ENCODE measurements around the gene AHNAK.
A peak's percentile ranks its signal among the peaks of the same experiment; 100 is the strongest.
"Not testable (repeated sequence)": the region's sequence is repeated elsewhere in the genome, so short reads cannot be mapped to it uniquely, and the experiment has no call there.

AHNAK gene

GRCh38 chr11:62579252-62579651 lies 32.6 kb upstream of the AHNAK start:
- H3K36me3 ChIP-seq (ENCODE audit: insufficient read depth, low read length), result peaks cover 49% of the 10 kb centered on the region

DNA sequence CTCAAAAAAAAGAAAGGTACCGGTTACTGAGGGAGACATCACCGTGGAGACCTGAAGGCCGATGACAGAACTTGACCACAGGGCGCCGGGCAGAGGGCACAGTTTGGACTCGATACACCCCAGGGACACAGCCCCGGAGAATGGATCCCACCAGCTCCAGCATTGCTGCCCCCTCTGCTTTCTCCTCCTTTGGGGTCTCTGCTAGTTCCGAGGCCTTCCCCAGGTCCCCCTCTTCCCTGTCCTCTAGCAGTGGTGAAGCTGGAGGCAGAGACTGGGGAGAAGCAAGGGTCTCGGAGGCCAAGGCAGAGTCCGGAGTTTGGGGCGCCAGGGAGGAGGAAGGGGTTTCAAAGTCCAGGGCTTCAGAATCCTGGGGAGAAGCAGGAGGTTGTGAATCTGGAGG lies 31.9 kb upstream of the AHNAK start:
- Histone ChIP-seq H3K27me3 (ENCODE audit: control insufficient read depth, insufficient read depth, low read length) (no peaks in the 10 kb centered on the region), H3K9me3 (replicated peaks; ENCODE audit: low read length) (no peaks in the 10 kb centered on the region), H3K4me2 (ENCODE audit: low read length) (no peak overlapping the region), H3K9ac (ENCODE audit: low read depth, low read length) (no peak overlapping the region), H3K4me3 (ENCODE audit: low read length) (no peak overlapping the region), H3K36me3 (ENCODE audit: insufficient read depth, low read length) (peaks cover 46% of the 10 kb centered on the region), H3K4me1 (ENCODE audit: control insufficient read depth, insufficient read depth, low read length) (peaks cover 13% of the 10 kb centered on the region)

More at GRCh38 chr11:62579252-62579651, 32.6 kb upstream of the AHNAK start:
- peaks cover 13% of the 10 kb centered on the region for H3K4me1 ChIP-seq (ENCODE audit: control insufficient read depth, insufficient read depth, low read length)
- no peak overlapping the region for H3K4me3 ChIP-seq (ENCODE audit: low read length)
- H3K27me3 ChIP-seq (ENCODE audit: control insufficient read depth, insufficient read depth, low read length), result no peaks in the 10 kb centered on the region
- H3K4me2 ChIP-seq (ENCODE audit: low read length), result no peak overlapping the region
- no peak overlapping the region for H3K9ac ChIP-seq (ENCODE audit: low read depth, low read length)
- no peaks in the 10 kb centered on the region for H3K9me3 ChIP-seq (replicated peaks; ENCODE audit: low read length)

DNA sequence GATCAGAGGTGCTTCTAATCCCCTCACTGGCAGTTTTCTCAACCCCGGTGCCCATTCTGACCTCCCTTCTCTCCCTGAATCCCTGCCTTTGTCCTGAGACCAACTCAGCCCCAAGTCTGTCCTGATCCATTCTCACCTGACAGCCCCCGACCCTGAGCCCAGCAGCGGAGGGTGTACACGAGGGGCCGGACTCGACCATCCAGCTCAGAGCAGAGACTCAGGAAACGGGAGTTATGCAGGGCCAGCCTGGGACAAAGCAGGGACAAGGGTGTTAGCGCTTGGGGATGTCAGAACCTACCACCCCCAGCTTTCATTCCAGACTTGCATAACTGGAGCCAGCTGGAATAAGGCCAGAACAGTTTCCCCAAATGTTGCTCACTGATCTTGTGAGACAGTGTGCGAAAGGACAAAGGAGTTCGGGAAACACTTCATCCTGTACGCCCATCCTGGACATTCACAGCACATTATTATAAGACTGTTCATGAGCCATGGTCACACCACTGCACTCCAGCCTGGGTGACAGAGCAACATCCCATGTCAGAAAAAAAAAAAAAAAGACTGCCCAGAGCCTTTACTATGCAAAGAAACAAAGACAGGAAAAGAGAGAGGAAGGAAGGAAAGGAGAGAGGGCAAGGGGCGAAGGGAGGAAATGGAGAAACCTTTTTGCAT lies 30.6 kb upstream of the AHNAK start:
- Histone ChIP-seq H3K4me1 (ENCODE audit: control insufficient read depth, insufficient read depth, low read length) (peaks cover 18% of the 10 kb centered on the region), H3K27me3 (ENCODE audit: control insufficient read depth, insufficient read depth, low read length) (no peaks in the 10 kb centered on the region), H3K9ac (ENCODE audit: low read depth, low read length) (no peak overlapping the region), H3K36me3 (ENCODE audit: insufficient read depth, low read length) (peaks cover 50% of the 10 kb centered on the region), H3K9me3 (replicated peaks; ENCODE audit: low read length) (no peaks in the 10 kb centered on the region), H3K4me2 (ENCODE audit: low read length) (no peak overlapping the region), H3K4me3 (ENCODE audit: low read length) (no peak overlapping the region)

DNA sequence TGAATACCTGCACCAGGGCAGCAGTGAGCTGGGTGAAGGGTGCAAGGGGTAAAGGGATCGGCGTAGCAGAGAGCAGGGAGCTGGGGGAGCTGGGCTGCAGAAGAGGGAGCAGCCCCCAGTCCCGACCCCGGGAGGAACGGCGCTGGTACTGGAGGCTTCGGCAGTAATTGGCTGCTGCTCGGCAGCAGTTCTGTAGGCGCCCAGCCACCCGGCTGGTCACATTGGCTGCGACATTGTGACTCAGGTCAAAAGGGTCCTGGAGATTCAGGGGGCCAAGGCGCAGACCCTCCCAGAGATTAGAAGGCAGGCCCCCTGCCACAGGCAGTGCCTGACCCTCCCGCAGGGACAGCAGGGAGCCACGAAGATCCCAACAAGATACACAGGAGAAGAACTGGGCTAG lies 29.2 kb upstream of the AHNAK start:
- peaks cover 54% of the 10 kb centered on the region for H3K36me3 ChIP-seq (ENCODE audit: insufficient read depth, low read length)
- peak overlapping the region; percentile 93 for H3K9ac ChIP-seq (ENCODE audit: low read depth, low read length)
- H3K9me3 ChIP-seq (replicated peaks; ENCODE audit: low read length), result no peaks in the 10 kb centered on the region
- H3K4me1 ChIP-seq (ENCODE audit: control insufficient read depth, insufficient read depth, low read length), result peaks cover 32% of the 10 kb centered on the region
- H3K27me3 ChIP-seq (ENCODE audit: control insufficient read depth, insufficient read depth, low read length), result no peaks in the 10 kb centered on the region
- peak overlapping the region; percentile 77 for H3K4me3 ChIP-seq (ENCODE audit: low read length)
- peak overlapping the region; percentile 93 for H3K4me2 ChIP-seq (ENCODE audit: low read length)

DNA sequence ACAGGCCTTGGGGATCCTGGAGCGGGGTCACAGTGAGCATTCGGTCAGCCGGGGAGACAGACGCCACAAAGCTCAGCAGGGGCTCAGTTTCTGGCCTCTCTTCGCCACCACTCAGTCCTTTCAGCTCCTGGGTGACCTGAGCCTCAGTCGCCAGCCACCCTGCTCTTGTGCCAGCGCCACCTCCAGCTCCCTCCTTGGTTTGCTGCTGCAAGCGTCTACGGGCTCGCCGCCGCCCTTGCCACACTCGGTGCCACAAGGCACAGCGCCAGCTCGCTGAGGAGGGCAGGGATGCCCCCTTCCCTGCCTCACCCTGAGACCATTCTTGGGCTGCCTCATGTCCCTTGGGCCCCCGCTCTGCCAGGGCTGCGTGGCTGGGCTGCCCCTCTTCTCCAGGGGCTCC lies 28.6 kb upstream of the AHNAK start:
- Histone ChIP-seq H3K27me3 (ENCODE audit: control insufficient read depth, insufficient read depth, low read length) (no peaks in the 10 kb centered on the region), H3K4me1 (ENCODE audit: control insufficient read depth, insufficient read depth, low read length) (peaks cover 33% of the 10 kb centered on the region), H3K4me2 (ENCODE audit: low read length) (peak overlapping the region; percentile 93), H3K36me3 (ENCODE audit: insufficient read depth, low read length) (peaks cover 59% of the 10 kb centered on the region), H3K9ac (ENCODE audit: low read depth, low read length) (peak overlapping the region; percentile 93), H3K9me3 (replicated peaks; ENCODE audit: low read length) (no peaks in the 10 kb centered on the region), H3K4me3 (ENCODE audit: low read length) (peak overlapping the region; percentile 77)

DNA sequence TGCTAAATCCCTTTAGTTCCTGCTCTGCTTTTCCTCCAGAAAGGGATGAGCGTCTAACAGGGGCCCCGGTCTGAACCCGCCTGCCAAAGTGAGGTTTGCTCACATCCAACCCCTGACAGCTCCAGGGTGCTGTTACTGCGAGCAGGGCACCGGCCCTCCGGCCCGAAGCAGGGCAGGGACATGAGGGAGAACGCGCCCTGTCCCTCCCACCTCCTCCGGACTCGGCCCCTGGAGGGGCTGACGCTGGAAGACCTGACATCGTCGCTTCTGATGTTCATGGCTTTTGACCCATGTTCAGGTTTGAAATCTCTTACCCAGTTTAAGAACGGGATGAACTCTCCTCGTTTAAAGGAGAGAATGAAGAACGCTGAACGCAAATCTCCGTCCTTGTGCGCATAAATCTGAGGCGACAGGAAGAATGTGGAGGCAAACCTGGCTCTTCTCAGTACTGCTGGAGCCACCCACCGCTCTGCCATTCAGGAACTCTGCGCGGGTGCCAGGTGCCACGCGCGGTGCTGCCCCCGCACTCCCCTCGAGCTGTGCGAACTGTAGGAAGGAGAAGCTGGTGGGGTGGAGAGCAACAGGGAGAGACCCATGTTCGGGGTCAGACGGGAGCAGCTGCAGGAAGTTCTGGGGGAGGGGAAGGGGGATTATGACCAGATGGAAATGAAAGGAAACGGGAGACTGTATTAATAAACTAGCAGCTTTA lies 27.9 kb upstream of the AHNAK start:
- H3K4me1 ChIP-seq (ENCODE audit: control insufficient read depth, insufficient read depth, low read length), result peaks cover 36% of the 10 kb centered on the region
- no peaks in the 10 kb centered on the region for H3K27me3 ChIP-seq (ENCODE audit: control insufficient read depth, insufficient read depth, low read length)
- H3K36me3 ChIP-seq (ENCODE audit: insufficient read depth, low read length), result peaks cover 65% of the 10 kb centered on the region
- H3K4me2 ChIP-seq (ENCODE audit: low read length), result peak overlapping the region; percentile 93
- peak overlapping the region; percentile 77 for H3K4me3 ChIP-seq (ENCODE audit: low read length)
- no peaks in the 10 kb centered on the region for H3K9me3 ChIP-seq (replicated peaks; ENCODE audit: low read length)
- H3K9ac ChIP-seq (ENCODE audit: low read depth, low read length), result peak overlapping the region; percentile 93

DNA sequence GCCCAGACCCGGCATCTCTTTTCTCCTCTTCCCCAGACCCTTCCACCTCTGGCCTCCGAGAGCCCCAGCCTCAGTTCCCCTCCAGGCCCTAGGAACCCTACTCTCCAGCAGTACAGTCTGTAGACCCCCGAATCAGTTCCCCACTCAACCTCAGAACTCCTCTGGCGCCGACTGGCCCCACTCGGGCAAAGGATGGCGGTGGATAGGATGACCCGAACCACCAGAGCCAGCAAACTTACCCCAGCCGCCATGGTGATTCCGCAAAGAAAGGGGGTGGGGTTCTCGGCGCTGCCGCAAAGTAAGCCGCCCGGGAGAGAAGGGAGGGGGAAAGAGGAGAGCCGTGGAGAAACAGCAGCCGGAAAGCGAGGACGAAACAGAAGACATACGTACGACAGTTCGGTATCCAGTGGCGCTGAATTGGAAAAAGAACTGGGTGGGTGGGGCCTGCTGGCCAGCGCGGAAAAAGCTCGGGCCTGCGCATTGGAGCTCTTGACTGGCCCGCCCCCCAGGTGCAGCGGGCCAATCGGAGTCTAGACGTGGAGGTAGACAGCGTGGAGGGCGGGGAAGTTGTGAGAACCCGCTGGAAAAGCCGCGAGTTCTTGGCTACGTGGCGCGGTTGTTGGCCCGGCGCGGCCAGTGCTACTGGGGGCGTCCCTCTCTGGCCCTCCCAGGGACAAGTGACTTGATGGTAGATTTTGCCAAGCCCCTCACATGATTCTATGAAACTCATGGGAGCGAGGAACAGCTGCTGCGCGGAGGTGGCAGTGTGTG lies 27.2 kb upstream of the AHNAK start, which contains the start of gene EEF1G:
TSS of gene EEF1G (minus strand) at position 300 of the 771 bp plus-strand sequence. CDS start at position 251, 49 bp downstream.
- Histone ChIP-seq H3K27me3 (ENCODE audit: control insufficient read depth, insufficient read depth, low read length) (no peaks in the 10 kb centered on the region), H3K4me1 (ENCODE audit: control insufficient read depth, insufficient read depth, low read length) (peaks cover 38% of the 10 kb centered on the region), H3K4me3 (ENCODE audit: low read length) (peak within 1 kb of the TSS; percentile 91), H3K9ac (ENCODE audit: low read depth, low read length) (peak within 1 kb of the TSS; percentile 96), H3K9me3 (replicated peaks; ENCODE audit: low read length) (no peaks in the 10 kb centered on the region), H3K36me3 (ENCODE audit: insufficient read depth, low read length) (peaks cover 70% of the 10 kb centered on the region), H3K4me2 (ENCODE audit: low read length) (peak within 1 kb of the TSS; percentile 93)

DNA sequence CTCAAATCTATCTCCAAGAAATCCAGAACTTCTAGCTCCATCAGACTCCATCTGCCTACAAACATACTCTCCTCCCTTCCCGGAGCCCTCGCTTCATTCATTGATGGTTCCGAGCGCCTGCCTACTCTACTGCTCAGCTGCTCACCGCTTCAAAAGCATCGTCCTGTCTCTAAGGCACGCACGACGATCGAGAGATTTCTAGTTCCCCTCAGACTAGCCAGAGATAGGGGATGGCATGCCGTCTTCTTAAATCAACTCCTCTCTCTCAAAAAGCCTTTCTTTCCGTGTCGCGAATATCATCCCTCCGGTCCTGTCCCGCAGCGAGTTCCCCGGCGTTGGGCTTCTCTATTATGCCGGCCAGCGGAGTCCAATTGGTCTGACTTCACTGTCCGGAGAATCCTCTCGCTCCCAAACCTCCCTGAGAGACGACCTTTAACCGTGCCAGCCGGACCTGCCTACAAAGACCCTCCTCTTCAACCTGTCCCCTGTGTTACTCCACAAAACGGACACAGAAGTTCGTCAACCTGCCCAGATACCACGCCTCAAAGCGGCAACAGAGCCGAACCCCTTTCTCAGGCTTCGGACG lies 26.5 kb upstream of the AHNAK start:
- Histone ChIP-seq H3K27me3 (ENCODE audit: control insufficient read depth, insufficient read depth, low read length) (no peaks in the 10 kb centered on the region), H3K9ac (ENCODE audit: low read depth, low read length) (peak overlapping the region; percentile 96), H3K9me3 (replicated peaks; ENCODE audit: low read length) (no peaks in the 10 kb centered on the region), H3K4me2 (ENCODE audit: low read length) (peak overlapping the region; percentile 81), H3K4me3 (ENCODE audit: low read length) (peak overlapping the region; percentile 91), H3K4me1 (ENCODE audit: control insufficient read depth, insufficient read depth, low read length) (peaks cover 38% of the 10 kb centered on the region), H3K36me3 (ENCODE audit: insufficient read depth, low read length) (peaks cover 68% of the 10 kb centered on the region)

DNA sequence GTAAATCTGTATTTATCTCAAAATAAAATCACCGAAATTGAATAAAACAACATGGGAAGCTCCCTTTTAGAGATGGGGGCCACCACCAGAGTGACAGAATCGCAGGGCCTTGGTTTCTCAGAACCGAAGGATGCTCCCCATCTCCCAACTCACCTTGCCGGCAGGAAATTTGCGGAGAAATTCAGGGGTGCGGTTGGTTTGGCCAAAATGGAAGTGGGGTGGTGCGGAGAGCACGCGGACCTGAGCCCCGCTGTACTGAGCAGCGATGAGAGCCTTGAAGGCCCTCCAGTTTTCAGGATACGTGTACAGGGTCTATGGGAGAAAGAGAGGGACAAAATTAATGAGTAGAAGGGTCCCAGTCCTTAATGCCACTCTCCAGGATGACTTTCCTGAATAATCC lies 25.8 kb upstream of the AHNAK start:
- Histone ChIP-seq H3K4me2 (ENCODE audit: low read length) (peak overlapping the region; percentile 81), H3K9ac (ENCODE audit: low read depth, low read length) (peak overlapping the region; percentile 96), H3K36me3 (ENCODE audit: insufficient read depth, low read length) (peaks cover 68% of the 10 kb centered on the region), H3K4me1 (ENCODE audit: control insufficient read depth, insufficient read depth, low read length) (peaks cover 38% of the 10 kb centered on the region), H3K4me3 (ENCODE audit: low read length) (peak overlapping the region; percentile 91), H3K9me3 (replicated peaks; ENCODE audit: low read length) (no peaks in the 10 kb centered on the region), H3K27me3 (ENCODE audit: control insufficient read depth, insufficient read depth, low read length) (no peaks in the 10 kb centered on the region)

DNA sequence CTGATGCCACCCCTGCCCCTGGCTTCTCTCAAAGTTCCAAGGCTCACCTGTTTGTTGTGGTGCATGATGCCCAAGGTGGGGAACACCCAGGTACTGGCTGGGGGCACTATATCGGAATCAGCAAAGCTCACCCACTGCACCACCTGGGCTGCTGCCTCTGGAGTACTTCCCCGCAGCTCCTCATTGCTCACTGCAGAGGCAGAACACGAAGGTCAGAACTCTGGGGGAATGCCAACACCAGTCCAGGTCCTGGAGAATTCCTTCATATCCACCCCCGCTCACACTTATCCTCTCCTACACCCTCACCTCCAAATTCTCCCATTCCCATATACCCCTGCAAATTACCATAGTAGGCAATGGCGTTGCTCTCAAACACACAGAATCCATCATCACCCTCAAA lies 24.9 kb upstream of the AHNAK start:
- not testable (repeated sequence) for H3K27me3 ChIP-seq (ENCODE audit: control insufficient read depth, insufficient read depth, low read length); H3K9me3 ChIP-seq (replicated peaks; ENCODE audit: low read length)
- peak overlapping the region; percentile 81 for H3K4me2 ChIP-seq (ENCODE audit: low read length)
- H3K36me3 ChIP-seq (ENCODE audit: insufficient read depth, low read length), result peaks cover 68% of the 10 kb centered on the region
- H3K4me3 ChIP-seq (ENCODE audit: low read length), result peak overlapping the region; percentile 91
- peaks cover 38% of the 10 kb centered on the region for H3K4me1 ChIP-seq (ENCODE audit: control insufficient read depth, insufficient read depth, low read length)
- H3K9ac ChIP-seq (ENCODE audit: low read depth, low read length), result peak overlapping the region; percentile 96

DNA sequence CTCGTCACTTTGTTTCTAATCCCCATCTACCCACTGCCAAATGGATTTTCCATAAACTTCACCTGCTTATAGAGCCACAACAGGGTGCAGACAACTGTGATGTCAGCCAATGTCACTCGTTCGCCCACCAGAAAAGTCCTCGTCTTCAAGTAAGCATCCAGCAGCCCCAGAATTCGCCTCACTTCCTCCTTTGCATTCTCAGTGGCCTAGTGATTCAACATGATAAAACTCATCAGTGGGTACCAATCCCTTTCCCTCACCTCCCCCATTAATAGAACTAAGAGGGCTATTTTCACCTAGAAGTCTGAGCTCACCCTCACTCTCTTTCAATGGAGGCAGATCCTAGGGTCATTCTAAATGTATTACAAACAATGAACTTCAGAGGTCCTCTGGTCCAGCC lies 24.3 kb upstream of the AHNAK start:
- not testable (repeated sequence) for H3K9ac ChIP-seq (ENCODE audit: low read depth, low read length)

More for the DNA sequence above, 24.3 kb upstream of the AHNAK start:
- not testable (repeated sequence) for H3K27me3 ChIP-seq (ENCODE audit: control insufficient read depth, insufficient read depth, low read length); H3K4me3 ChIP-seq (ENCODE audit: low read length); H3K9me3 ChIP-seq (replicated peaks; ENCODE audit: low read length)
- Histone ChIP-seq H3K4me2 (ENCODE audit: low read length) (peak overlapping the region; percentile 0), H3K36me3 (ENCODE audit: insufficient read depth, low read length) (peaks cover 69% of the 10 kb centered on the region), H3K4me1 (ENCODE audit: control insufficient read depth, insufficient read depth, low read length) (peaks cover 36% of the 10 kb centered on the region)

Measured in skeletal muscle satellite cell (primary cell).